Measurements from ENCODE around the gene SRF. TPM values are rescaled to one million over a fixed set of nuclear protein-coding genes. Genes with fewer than 3 reads are reported as not detected.

SRF gene
- total RNA-seq, 2 donors from 2014 or later: 31.0 to 42.7 TPM

GRCh38 chr6:43188426-43188825 lies 17.4 kb downstream of the SRF start:
- no peaks in the 10 kb centered on the region for H3K9me3 Mint-ChIP-seq
- H3K27ac Mint-ChIP-seq: no peak overlapping the region
- no peak for ATAC-seq
- H3K36me3 Mint-ChIP-seq: peaks cover 0 to 6% of the 10 kb centered on the region in 2 donors
- DNase-seq (ENCODE audit: low spot score in 2 of 2): no peak

GRCh38 chr6:43189776-43190304 lies 18.8 kb downstream of the SRF start:
- no peak for DNase-seq (ENCODE audit: low spot score in 2 of 2)
- Mint-ChIP-seq H3K9me3 (no peaks in the 10 kb centered on the region), H3K36me3 (peaks cover 0 to 6% of the 10 kb centered on the region in 2 donors), H3K27ac (no peak overlapping the region)
- ATAC-seq: no peak

GRCh38 chr6:43192911-43193310 lies 21.8 kb downstream of the SRF start:
- Mint-ChIP-seq H3K9me3 (no peaks in the 10 kb centered on the region), H3K36me3 (peaks cover 0 to 6% of the 10 kb centered on the region in 2 donors), H3K27ac (peak overlapping the region in 1 of 2 donors; percentile 74)
- DNase-seq (ENCODE audit: low spot score in 2 of 2) (no peak), ATAC-seq (no peak)

GRCh38 chr6:43193929-43194328 lies 22.9 kb downstream of the SRF start:
- H3K27ac Mint-ChIP-seq: peak overlapping the region in 1 of 2 donors; percentile 47

GRCh38 chr6:43196337-43196736 lies 25.3 kb downstream of the SRF start:
- peaks cover 0 to 6% of the 10 kb centered on the region in 2 donors for H3K36me3 Mint-ChIP-seq
- H3K9me3 Mint-ChIP-seq: no peaks in the 10 kb centered on the region
- no peak for DNase-seq (ENCODE audit: low spot score in 2 of 2)
- no peak for ATAC-seq
- peak overlapping the region in 1 of 2 donors; percentile 88 for H3K27ac Mint-ChIP-seq

More at GRCh38 chr6:43193929-43194328, 22.9 kb downstream of the SRF start:
- H3K36me3 Mint-ChIP-seq: peaks cover 0 to 6% of the 10 kb centered on the region in 2 donors
- DNase-seq (ENCODE audit: low spot score in 2 of 2) (no peak), ATAC-seq (no peak)
- H3K9me3 Mint-ChIP-seq: no peaks in the 10 kb centered on the region

GRCh38 chr6:43199912-43200311 lies 28.8 kb downstream of the SRF start:
- DNase-seq (ENCODE audit: low spot score in 2 of 2) (no peak), ATAC-seq (no peak)
- H3K9me3 Mint-ChIP-seq: no peaks in the 10 kb centered on the region
- peak overlapping the region in 1 of 2 donors; percentile 8 for H3K27ac Mint-ChIP-seq
- H3K36me3 Mint-ChIP-seq: peaks cover 0 to 9% of the 10 kb centered on the region in 2 donors

GRCh38 chr6:43200541-43200940 lies 29.5 kb downstream of the SRF start:
- no peak for ATAC-seq
- Mint-ChIP-seq H3K27ac (peak overlapping the region in 1 of 2 donors; percentile 42), H3K9me3 (no peaks in the 10 kb centered on the region), H3K36me3 (peaks cover 0 to 9% of the 10 kb centered on the region in 2 donors)
- no peak for DNase-seq (ENCODE audit: low spot score in 2 of 2)

GRCh38 chr6:43202451-43202850 lies 31.4 kb downstream of the SRF start:
- Mint-ChIP-seq H3K9me3 (no peaks in the 10 kb centered on the region), H3K27ac (peak overlapping the region; percentile 42 to 44), H3K36me3 (peaks cover 0 to 9% of the 10 kb centered on the region in 2 donors)
- DNase-seq (ENCODE audit: low spot score in 2 of 2) (no peak), ATAC-seq (no peak)

GRCh38 chr6:43203029-43203717 lies 32.1 kb downstream of the SRF start:
- no peaks in the 10 kb centered on the region for H3K9me3 Mint-ChIP-seq
- ATAC-seq: no peak
- peak overlapping the region; percentile 74 to 77 for H3K27ac Mint-ChIP-seq
- H3K36me3 Mint-ChIP-seq: peaks cover 0 to 9% of the 10 kb centered on the region in 2 donors
- no peak for DNase-seq (ENCODE audit: low spot score in 2 of 2)

GRCh38 chr6:43203718-43204095 lies 32.6 kb downstream of the SRF start:
- Mint-ChIP-seq H3K9me3 (no peaks in the 10 kb centered on the region), H3K36me3 (peaks cover 0 to 9% of the 10 kb centered on the region in 2 donors), H3K27ac (peak overlapping the region; percentile 74 to 77)
- ATAC-seq (no peak), DNase-seq (ENCODE audit: low spot score in 2 of 2) (no peak)

GRCh38 chr6:43204271-43205105 lies 33.4 kb downstream of the SRF start:
- peaks cover 0 to 9% of the 10 kb centered on the region in 2 donors for H3K36me3 Mint-ChIP-seq

GRCh38 chr6:43205849-43206248 lies 34.8 kb downstream of the SRF start:
- Mint-ChIP-seq H3K9me3 (no peaks in the 10 kb centered on the region), H3K36me3 (peaks cover 0 to 9% of the 10 kb centered on the region in 2 donors), H3K27ac (peak overlapping the region in 1 of 2 donors; percentile 75)
- no peak for DNase-seq (ENCODE audit: low spot score in 2 of 2)
- ATAC-seq: no peak

More at GRCh38 chr6:43204271-43205105, 33.4 kb downstream of the SRF start:
- H3K9me3 Mint-ChIP-seq: no peaks in the 10 kb centered on the region
- no peak for ATAC-seq
- DNase-seq (ENCODE audit: low spot score in 2 of 2): no peak
- peak overlapping the region; percentile 33 to 58 for H3K27ac Mint-ChIP-seq

- DNase-seq (ENCODE audit: low spot score in 2 of 2) (no peak), ATAC-seq (no peak)
- no peak overlapping the region for H3K27ac Mint-ChIP-seq
Measured at GRCh38 chr6:43207286-43207685, 36.2 kb downstream of the SRF start.

GRCh38 chr6:43211955-43212354 lies 40.9 kb downstream of the SRF start:
- Mint-ChIP-seq H3K27ac (peak overlapping the region in 1 of 2 donors; percentile 19), H3K36me3 (no peaks in the 10 kb centered on the region), H3K9me3 (no peaks in the 10 kb centered on the region)
- DNase-seq (ENCODE audit: low spot score in 2 of 2) (no peak), ATAC-seq (no peak)

More at GRCh38 chr6:43207286-43207685, 36.2 kb downstream of the SRF start:
- Mint-ChIP-seq H3K9me3 (no peaks in the 10 kb centered on the region), H3K36me3 (peaks cover 0 to 9% of the 10 kb centered on the region in 2 donors)

GRCh38 chr6:43213431-43213830 lies 42.4 kb downstream of the SRF start:
- no peaks in the 10 kb centered on the region for H3K9me3 Mint-ChIP-seq
- ATAC-seq (no peak), DNase-seq (ENCODE audit: low spot score in 2 of 2) (no peak)
- H3K27ac Mint-ChIP-seq: no peak overlapping the region
- H3K36me3 Mint-ChIP-seq: no peaks in the 10 kb centered on the region

- no peak overlapping the region for H3K27ac Mint-ChIP-seq
- no peaks in the 10 kb centered on the region for H3K9me3 Mint-ChIP-seq
- H3K36me3 Mint-ChIP-seq: no peaks in the 10 kb centered on the region
- DNase-seq (ENCODE audit: low spot score in 2 of 2) (no peak), ATAC-seq (no peak)
Measured at GRCh38 chr6:43215066-43215465, 44.0 kb downstream of the SRF start.

GRCh38 chr6:43216200-43216599 lies 45.1 kb downstream of the SRF start:
- Mint-ChIP-seq H3K36me3 (no peaks in the 10 kb centered on the region), H3K9me3 (no peaks in the 10 kb centered on the region), H3K27ac (peak overlapping the region in 1 of 2 donors; percentile 21)
- ATAC-seq (no peak), DNase-seq (ENCODE audit: low spot score in 2 of 2) (no peak)
